Tibial nerve (tissue), 4 donors: ENCODE measurements around the gene RSPH1. TPM values are rescaled to one million over a fixed set of nuclear protein-coding genes. Genes with fewer than 3 reads are reported as not detected.

Experiments
- DNase-seq, 2 donors: peaks; one replicate each; pipeline ENCODE4 v3.0.0-alpha.2; 2019; ENCODE audit warnings: low spot score in 2 of 2
- H3K27ac ChIP-seq, 4 donors: fragments of 200-600 bp; sonication (generic) in 3 of 4; one replicate each; pipeline ENCODE4 v1.5.1; 2017 to 2019; ENCODE audit warnings: mild to moderate bottlenecking in 1 of 4
- H3K27me3 ChIP-seq, 2 donors: fragments of 200-600 bp; sonication (generic) in 1 of 2; one replicate each; pipeline versions ENCODE4 v1.5.1 to v1.6.0; 2017 to 2019
- H3K36me3 ChIP-seq, 3 donors: fragments of 200-600 bp; sonication (generic); one replicate each; pipeline ENCODE4 v1.5.1; 2018 to 2019
- H3K4me1 ChIP-seq, 4 donors: fragments of 200-600 bp; sonication (generic) in 3 of 4; one replicate each; pipeline ENCODE4 v1.5.1; 2017 to 2019
- H3K4me3 ChIP-seq, 4 donors: fragments of 200-600 bp; sonication (generic) in 3 of 4; one replicate each; pipeline ENCODE4 v1.5.1; 2017 to 2019; ENCODE audit warnings: mild to moderate bottlenecking in 1 of 4, moderate library complexity in 1 of 4
- H3K9me3 ChIP-seq, 4 donors: fragments of 200-600 bp; sonication (generic) in 3 of 4; one replicate each; pipeline ENCODE4 v1.5.1; 2017 to 2019
- EP300 ChIP-seq, 2 donors: sonication (generic); formaldehyde crosslinking; IDR thresholded peaks; one replicate each; pipeline ENCODE4 v1.6.1; 2017; ENCODE audit warnings: antibody characterized with exemption in 2 of 2, mild to moderate bottlenecking in 1 of 2
- POLR2A ChIP-seq, 2 donors: fragments of 450-650 bp; IDR thresholded peaks; one replicate each; pipeline ENCODE4 v1.6.1; 2017; ENCODE audit warnings: antibody characterized with exemption in 2 of 2, mild to moderate bottlenecking in 2 of 2, moderate library complexity in 2 of 2
- WGBS, 2 donors: methylation state at CpG; one replicate each; pipeline ENCODE4 v1.1.5; 2018; 5-methylcytosine and 5-hydroxymethylcytosine counted together
- total RNA-seq, 4 donors: library from RNA; depleted of rRNA; stranded (reverse); fragments of >200 nt; gene quantifications; one replicate each; pipeline ENCODE4 v1.1.0, GENCODE V29; 2016
- TF ChIP-seq, protein P1 (sequence below), 5 experiments: fragments of 200-600 bp in 3 of 5; fragments of 450-650 bp in 2 of 5; sonication (generic) in 3 of 5; IDR thresholded peaks; one replicate each; pipeline ENCODE4 v1.5.1; 2016 to 2019; ENCODE audit warnings: antibody characterized with exemption in 5 of 5, mild to moderate bottlenecking in 3 of 5, moderate library complexity in 2 of 5

RSPH1 gene
- total RNA-seq, 4 donors from 2014 or later, result 0.21 to 1.7 TPM; not detected in 2

DNA sequence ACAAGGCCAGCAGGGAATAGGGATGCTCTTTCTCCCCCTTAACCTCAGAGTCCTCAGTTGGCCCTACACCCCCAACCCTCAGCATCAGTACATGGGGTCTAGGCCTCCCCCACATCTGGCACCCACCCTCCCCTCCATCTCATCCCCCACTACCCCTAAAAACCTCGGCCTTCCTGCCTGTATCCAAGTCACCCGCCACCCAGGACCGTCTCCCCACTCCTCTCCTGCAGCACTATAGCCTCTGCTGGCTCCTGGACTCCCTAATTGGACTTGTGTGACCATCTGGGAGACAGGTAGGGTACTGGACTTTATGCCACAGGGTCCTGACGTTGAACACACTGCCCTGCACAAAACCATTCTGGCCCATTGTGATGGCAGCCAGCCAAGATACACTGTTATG lies 6.0 kb downstream of the RSPH1 start:
- H3K4me3 ChIP-seq, result no peak overlapping the region
- no peak overlapping the region for H3K27ac ChIP-seq
- 71 to 79% methylated on average over 4 of the region's 4 CpGs for WGBS, 2 donors
- H3K36me3 ChIP-seq, result no peaks in the 10 kb centered on the region
- no peaks in the 10 kb centered on the region for H3K9me3 ChIP-seq
- TF ChIP-seq, protein P1, sequence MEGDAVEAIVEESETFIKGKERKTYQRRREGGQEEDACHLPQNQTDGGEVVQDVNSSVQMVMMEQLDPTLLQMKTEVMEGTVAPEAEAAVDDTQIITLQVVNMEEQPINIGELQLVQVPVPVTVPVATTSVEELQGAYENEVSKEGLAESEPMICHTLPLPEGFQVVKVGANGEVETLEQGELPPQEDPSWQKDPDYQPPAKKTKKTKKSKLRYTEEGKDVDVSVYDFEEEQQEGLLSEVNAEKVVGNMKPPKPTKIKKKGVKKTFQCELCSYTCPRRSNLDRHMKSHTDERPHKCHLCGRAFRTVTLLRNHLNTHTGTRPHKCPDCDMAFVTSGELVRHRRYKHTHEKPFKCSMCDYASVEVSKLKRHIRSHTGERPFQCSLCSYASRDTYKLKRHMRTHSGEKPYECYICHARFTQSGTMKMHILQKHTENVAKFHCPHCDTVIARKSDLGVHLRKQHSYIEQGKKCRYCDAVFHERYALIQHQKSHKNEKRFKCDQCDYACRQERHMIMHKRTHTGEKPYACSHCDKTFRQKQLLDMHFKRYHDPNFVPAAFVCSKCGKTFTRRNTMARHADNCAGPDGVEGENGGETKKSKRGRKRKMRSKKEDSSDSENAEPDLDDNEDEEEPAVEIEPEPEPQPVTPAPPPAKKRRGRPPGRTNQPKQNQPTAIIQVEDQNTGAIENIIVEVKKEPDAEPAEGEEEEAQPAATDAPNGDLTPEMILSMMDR (IDR thresholded peaks at IDR 0.05), result no peak
- TF ChIP-seq POLR2A (IDR thresholded peaks at IDR 0.05), result no peak
- TF ChIP-seq EP300 (IDR thresholded peaks at IDR 0.05), result no peak
- H3K4me1 ChIP-seq, result no peaks in the 10 kb centered on the region
- no peaks in the 10 kb centered on the region for H3K27me3 ChIP-seq
- no peak for DNase-seq

DNA sequence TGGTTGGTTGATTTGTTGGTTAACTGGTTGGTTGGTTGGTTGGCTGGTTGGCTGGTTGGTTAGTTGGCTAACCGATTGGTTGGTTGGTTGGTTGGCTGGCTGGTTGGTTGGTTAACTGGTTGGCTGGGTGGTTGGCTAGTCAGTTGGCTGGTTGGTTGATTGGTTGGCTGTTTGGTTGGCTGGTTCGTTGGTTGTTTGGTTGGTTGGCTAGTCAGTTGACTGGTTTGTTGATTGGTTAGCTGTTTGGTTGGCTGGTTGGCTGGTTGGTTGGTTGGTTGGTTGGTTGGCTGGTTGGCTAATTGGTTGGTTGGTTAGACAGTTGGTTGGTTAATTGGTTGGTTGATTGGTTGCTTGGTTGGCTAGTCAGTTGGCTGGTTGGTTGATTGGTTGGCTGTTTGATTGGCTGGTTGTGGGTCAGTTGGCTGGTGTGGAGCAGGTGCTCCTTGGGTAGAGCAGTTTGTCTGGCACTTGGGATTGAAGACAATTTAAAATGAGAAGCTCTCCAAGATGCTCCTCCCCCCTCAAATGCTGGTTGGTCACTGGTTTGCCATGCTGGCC lies 6.9 kb downstream of the RSPH1 start:
- DNase-seq, result no peak
- TF ChIP-seq EP300 (IDR thresholded peaks at IDR 0.05), result no peak
- TF ChIP-seq POLR2A (IDR thresholded peaks at IDR 0.05), result no peak
- TF ChIP-seq, protein P1 (IDR thresholded peaks at IDR 0.05), result no peak
- no peak overlapping the region for H3K4me3 ChIP-seq
- H3K27me3 ChIP-seq, result no peaks in the 10 kb centered on the region
- no peak overlapping the region for H3K27ac ChIP-seq
- H3K4me1 ChIP-seq, result no peaks in the 10 kb centered on the region
- no peaks in the 10 kb centered on the region for H3K9me3 ChIP-seq
- 47 to 57% methylated on average over 2 of the region's 2 CpGs for WGBS, 2 donors
- H3K36me3 ChIP-seq, result no peaks in the 10 kb centered on the region

DNA sequence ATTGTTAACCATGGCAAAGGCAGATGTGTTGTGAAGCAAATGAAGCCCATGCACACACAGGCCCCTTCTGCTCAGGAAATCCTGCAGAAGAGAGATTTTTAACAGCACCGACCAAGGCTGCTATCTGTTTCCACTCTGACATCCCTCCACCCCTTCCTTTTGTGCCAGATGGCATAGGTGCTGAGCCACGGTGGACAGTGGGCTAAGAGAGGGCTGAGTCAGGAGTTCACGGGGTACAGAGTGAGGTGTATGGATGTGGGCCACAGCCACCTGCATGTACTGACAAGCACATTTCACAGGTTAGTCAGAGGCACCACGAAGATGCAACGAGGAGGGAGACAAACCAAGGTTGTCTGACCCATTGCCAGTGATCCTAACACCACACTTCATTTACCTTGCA lies 9.5 kb downstream of the RSPH1 start:
- no peak for DNase-seq
- H3K36me3 ChIP-seq, result no peaks in the 10 kb centered on the region
- H3K4me3 ChIP-seq, result no peak overlapping the region
- no peaks in the 10 kb centered on the region for H3K4me1 ChIP-seq
- H3K27me3 ChIP-seq, result no peaks in the 10 kb centered on the region
- H3K27ac ChIP-seq, result no peak overlapping the region
- no peaks in the 10 kb centered on the region for H3K9me3 ChIP-seq
- 64 to 69% methylated on average over 5 of the region's 5 CpGs for WGBS, 2 donors
- TF ChIP-seq, protein P1 (IDR thresholded peaks at IDR 0.05), result no peak
- no peak for TF ChIP-seq POLR2A (IDR thresholded peaks at IDR 0.05)

DNA sequence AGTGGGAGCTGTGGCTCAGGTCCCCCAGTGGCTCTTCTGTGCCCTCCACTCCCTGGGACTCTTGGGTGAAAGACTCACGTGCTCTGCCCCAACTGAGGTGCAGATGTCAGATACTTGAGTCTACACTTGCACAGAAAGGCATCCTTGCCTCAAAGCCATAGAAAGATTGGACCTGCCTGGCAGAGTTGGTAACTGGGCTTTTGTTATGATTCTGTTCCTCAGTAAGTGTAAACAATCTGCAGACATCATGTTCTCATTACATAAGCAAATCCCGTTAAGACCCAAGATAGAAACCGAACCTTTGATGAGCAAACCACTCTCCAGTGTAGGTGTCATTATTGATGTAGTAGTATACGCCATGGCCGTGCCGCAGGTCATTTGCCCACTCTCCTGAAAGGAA lies 10.0 kb downstream of the RSPH1 start:
- Histone ChIP-seq H3K27me3 (no peaks in the 10 kb centered on the region), H3K9me3 (no peaks in the 10 kb centered on the region), H3K4me1 (no peaks in the 10 kb centered on the region), H3K27ac (no peak overlapping the region), H3K36me3 (no peaks in the 10 kb centered on the region), H3K4me3 (no peak overlapping the region)
- DNase-seq, result no peak
- WGBS, 2 donors, result 78 to 89% methylated on average over 5 to 6 of the region's 6 CpGs
- TF ChIP-seq, protein P1 (IDR thresholded peaks at IDR 0.05), result no peak
- TF ChIP-seq POLR2A (IDR thresholded peaks at IDR 0.05), result no peak
- TF ChIP-seq EP300 (IDR thresholded peaks at IDR 0.05), result no peak

DNA sequence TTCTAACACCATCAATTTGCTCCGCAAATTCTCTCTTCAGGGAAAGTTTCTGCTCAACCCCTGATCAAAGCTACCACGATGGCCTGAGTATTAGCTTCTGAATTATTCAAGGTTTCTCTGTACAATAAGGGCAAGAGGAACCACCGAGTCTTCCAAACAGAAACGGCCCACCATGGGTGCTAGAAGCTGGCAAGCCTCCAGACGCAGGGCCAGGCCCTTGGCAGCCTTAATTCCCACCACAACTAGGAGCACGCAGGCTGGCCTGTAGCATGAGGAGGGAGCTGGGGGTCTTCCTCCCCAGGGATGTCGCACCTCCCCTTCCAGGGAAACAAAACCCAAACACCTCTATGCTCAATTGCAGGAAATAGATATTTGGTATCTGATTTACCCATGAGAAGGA lies 11.1 kb downstream of the RSPH1 start:
- no peak overlapping the region for H3K4me3 ChIP-seq
- H3K27ac ChIP-seq, result no peak overlapping the region
- no peak for TF ChIP-seq POLR2A (IDR thresholded peaks at IDR 0.05)
- TF ChIP-seq EP300 (IDR thresholded peaks at IDR 0.05), result no peak
- no peaks in the 10 kb centered on the region for H3K9me3 ChIP-seq
- WGBS, 2 donors, result 65 to 69% methylated on average over 7 of the region's 7 CpGs
- no peaks in the 10 kb centered on the region for H3K27me3 ChIP-seq
- no peaks in the 10 kb centered on the region for H3K4me1 ChIP-seq
- no peaks in the 10 kb centered on the region for H3K36me3 ChIP-seq
- DNase-seq, result no peak

DNA sequence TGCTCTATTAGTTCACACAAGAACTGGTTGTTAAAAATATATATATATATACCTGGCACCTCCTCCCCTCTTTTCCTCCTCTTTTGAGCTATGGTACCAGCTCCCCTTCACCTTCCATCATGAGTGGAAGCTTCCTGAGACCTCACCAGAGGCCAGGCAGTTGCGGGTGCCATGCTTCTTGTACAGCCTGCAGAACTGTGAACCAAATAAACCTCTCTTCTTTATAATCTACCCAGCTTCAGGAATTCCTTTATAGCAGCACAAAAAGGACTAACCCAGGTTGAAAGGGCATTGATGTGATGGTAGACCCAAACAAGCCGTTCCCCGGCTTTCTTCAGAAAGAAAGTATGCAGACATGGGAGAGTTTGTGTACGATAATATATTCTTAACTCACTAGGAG lies 14.9 kb downstream of the RSPH1 start:
- 92 to 93% methylated on average over 4 of the region's 4 CpGs for WGBS, 2 donors
- DNase-seq, result no peak
- no peak for TF ChIP-seq POLR2A (IDR thresholded peaks at IDR 0.05)
- TF ChIP-seq EP300 (IDR thresholded peaks at IDR 0.05), result no peak
- TF ChIP-seq, protein P1 (IDR thresholded peaks at IDR 0.05), result no peak

More for the DNA sequence above, 14.9 kb downstream of the RSPH1 start:
- Histone ChIP-seq H3K36me3 (no peaks in the 10 kb centered on the region), H3K9me3 (no peaks in the 10 kb centered on the region), H3K27me3 (no peaks in the 10 kb centered on the region), H3K4me3 (no peak overlapping the region), H3K27ac (no peak overlapping the region), H3K4me1 (no peaks in the 10 kb centered on the region)
